Endothelial cell (in vitro differentiated cells): ENCODE measurements around the gene MPP2. TPM values are rescaled to one million over a fixed set of nuclear protein-coding genes. Genes with fewer than 3 reads are reported as not detected.
"Not testable (repeated sequence)": the region's sequence is repeated elsewhere in the genome, so short reads cannot be mapped to it uniquely, and the experiment has no call there.

Source experiments
- DNase-seq: peaks from one replicate; pipeline ENCODE4 v3.0.0; 2021; ENCODE audit warnings: low spot score
- H3K27ac Mint-ChIP-seq: one replicate; pipeline ENCODE4 v1.8.0; 2021; ENCODE audit warnings: mixed read lengths, inconsistent platforms; ENCODE audit not compliant: unreplicated experiment
- H3K27me3 Mint-ChIP-seq: one replicate; pipeline ENCODE4 v1.8.0; 2021; ENCODE audit warnings: mild to moderate bottlenecking, moderate library complexity, mixed read lengths, inconsistent platforms; ENCODE audit not compliant: unreplicated experiment
- H3K36me3 Mint-ChIP-seq: one replicate; pipeline ENCODE4 v1.8.0; 2021; ENCODE audit warnings: mild to moderate bottlenecking, low read depth, mixed read lengths, inconsistent platforms; ENCODE audit not compliant: unreplicated experiment
- H3K4me1 Mint-ChIP-seq: one replicate; pipeline ENCODE4 v1.8.0; 2021; ENCODE audit warnings: mild to moderate bottlenecking, mixed read lengths, inconsistent platforms; ENCODE audit not compliant: unreplicated experiment
- H3K4me3 Mint-ChIP-seq: one replicate; pipeline ENCODE4 v1.8.0; 2021; ENCODE audit warnings: mild to moderate bottlenecking, mixed read lengths, inconsistent platforms; ENCODE audit not compliant: unreplicated experiment
- H3K9me3 Mint-ChIP-seq: one replicate; pipeline ENCODE4 v1.8.0; 2021; ENCODE audit warnings: mixed read lengths, inconsistent platforms; ENCODE audit not compliant: unreplicated experiment
- CTCF ChIP-seq: fragments of 200-600 bp; sonication (generic); IDR thresholded peaks from one replicate; pipeline ENCODE4 v1.5.0; 2021; ENCODE audit warnings: antibody characterized with exemption; ENCODE audit not compliant: unreplicated experiment
- total RNA-seq: library from RNA; stranded (reverse); fragmentation: NEBNext Ultra II Directional; extraction: Animal tissue kit (Norgen Biotek cat#: 25700); gene quantifications from one replicate; pipeline ENCODE4 v1.2.1, GENCODE V29; 2021; ENCODE audit not compliant: unreplicated experiment

Gene MPP2
- total RNA-seq, 1 donor from 2014 or later = 8.4 TPM

DNA sequence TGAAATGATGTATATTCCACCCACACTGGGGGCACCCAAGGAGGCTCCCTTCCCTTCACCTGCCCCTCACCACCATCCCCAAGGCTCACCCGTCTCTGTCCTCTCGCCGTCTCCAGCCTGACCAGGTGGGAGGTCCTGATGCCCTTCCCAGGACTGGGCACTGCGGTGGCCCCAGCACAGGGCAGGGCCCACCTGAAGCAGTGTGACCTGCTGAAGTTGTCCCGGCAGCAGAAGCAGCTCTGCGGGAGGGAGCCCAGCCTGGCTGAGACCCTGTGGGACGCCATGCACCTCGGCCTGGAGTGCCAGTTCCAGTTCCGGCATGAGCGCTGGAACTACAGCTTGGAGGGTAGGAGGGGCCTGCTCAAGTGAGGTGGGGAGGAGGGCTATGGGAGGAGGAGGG is 25.0 kb upstream of the MPP2 start:
- Mint-ChIP-seq H3K27ac (no peak overlapping the region), H3K4me1 (peaks cover 6% of the 10 kb centered on the region), H3K9me3 (no peaks in the 10 kb centered on the region), H3K4me3 (no peak overlapping the region), H3K36me3 (no peaks in the 10 kb centered on the region), H3K27me3 (peaks cover 6% of the 10 kb centered on the region)
- no peak for DNase-seq
- no peak for TF ChIP-seq CTCF

DNA sequence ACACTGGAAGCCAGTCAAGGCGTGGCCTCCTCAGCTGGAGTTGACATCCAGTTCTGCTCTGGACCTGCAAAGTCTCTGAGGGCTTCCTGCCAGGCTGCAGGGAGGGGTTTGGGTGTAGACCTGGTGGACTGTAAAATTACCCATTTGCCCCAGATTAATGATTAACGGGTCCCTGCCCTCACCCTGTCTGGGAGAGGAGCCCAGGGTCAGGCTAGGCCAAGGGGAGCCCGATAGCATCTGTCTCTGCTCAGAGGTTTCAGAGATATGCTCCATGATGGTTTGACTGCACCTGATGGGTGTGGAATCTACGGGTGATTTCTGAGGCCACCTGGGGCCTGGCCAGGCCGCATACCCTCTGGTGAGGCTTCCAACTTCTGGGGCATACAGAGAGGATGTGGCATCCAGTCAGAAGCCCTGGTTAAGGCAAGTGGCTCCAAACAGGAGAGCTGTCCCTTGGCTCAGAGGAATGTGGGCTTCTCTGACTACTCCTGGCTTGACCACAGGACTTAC is 23.8 kb upstream of the MPP2 start:
- no peak overlapping the region for H3K27ac Mint-ChIP-seq
- H3K4me1 Mint-ChIP-seq = peaks cover 10% of the 10 kb centered on the region
- no peak for TF ChIP-seq CTCF
- no peaks in the 10 kb centered on the region for H3K36me3 Mint-ChIP-seq
- H3K27me3 Mint-ChIP-seq = peaks cover 7% of the 10 kb centered on the region
- no peaks in the 10 kb centered on the region for H3K9me3 Mint-ChIP-seq
- no peak overlapping the region for H3K4me3 Mint-ChIP-seq
- DNase-seq = no peak

DNA sequence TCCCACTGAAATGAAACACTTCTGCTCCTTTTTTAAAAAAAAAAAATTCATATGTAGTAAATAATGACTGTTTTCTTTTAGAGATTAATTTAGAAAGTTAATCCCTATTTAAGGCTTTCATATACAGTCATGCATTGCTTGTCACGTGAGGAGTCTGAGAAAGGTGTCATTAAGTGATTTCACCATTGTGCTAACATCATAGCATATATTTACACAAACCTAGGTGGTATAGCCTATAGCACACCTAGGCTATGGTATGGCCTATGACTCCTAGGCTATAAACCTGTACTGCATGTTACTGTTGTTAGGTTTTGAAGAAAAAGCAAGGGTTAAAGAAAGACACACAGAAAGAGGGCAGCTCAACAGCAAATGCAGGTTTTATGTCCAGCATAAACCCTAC is 21.3 kb upstream of the MPP2 start:
- no peak for DNase-seq
- no peak for TF ChIP-seq CTCF
- Mint-ChIP-seq H3K9me3 (no peaks in the 10 kb centered on the region), H3K27ac (no peak overlapping the region), H3K4me3 (no peak overlapping the region), H3K4me1 (peaks cover 10% of the 10 kb centered on the region), H3K27me3 (peaks cover 6% of the 10 kb centered on the region), H3K36me3 (no peaks in the 10 kb centered on the region)

- H3K27ac Mint-ChIP-seq, H3K4me3 Mint-ChIP-seq: not testable (repeated sequence)
Measured at GRCh38 chr17:43927929-43928328, 20.6 kb upstream of the MPP2 start.

GRCh38 chr17:43927060-43927864 is 19.9 kb upstream of the MPP2 start:
- TF ChIP-seq CTCF = no peak
- no peak overlapping the region for H3K27ac Mint-ChIP-seq
- no peaks in the 10 kb centered on the region for H3K36me3 Mint-ChIP-seq
- H3K27me3 Mint-ChIP-seq = peaks cover 8% of the 10 kb centered on the region
- DNase-seq = no peak
- H3K9me3 Mint-ChIP-seq = no peaks in the 10 kb centered on the region
- H3K4me3 Mint-ChIP-seq = peak overlapping the region; percentile 86
- peaks cover 10% of the 10 kb centered on the region for H3K4me1 Mint-ChIP-seq

More at GRCh38 chr17:43927929-43928328, 20.6 kb upstream of the MPP2 start:
- peaks cover 10% of the 10 kb centered on the region for H3K4me1 Mint-ChIP-seq
- not testable (repeated sequence) for H3K9me3 Mint-ChIP-seq, H3K36me3 Mint-ChIP-seq, DNase-seq, H3K27me3 Mint-ChIP-seq
